Uterus (tissue), 2 donors: ENCODE data around the gene PROB1.

Experiments
- POLR2A ChIP-seq, 2 donors: fragments of 450-650 bp; IDR thresholded peaks; one replicate each; pipeline ENCODE4 v1.6.1; 2016; ENCODE audit warnings: antibody characterized with exemption in 2 of 2, mild to moderate bottlenecking in 1 of 2, moderate library complexity in 1 of 2
- TF ChIP-seq, protein P1 (sequence below), 4 experiments: fragments of 200-600 bp in 2 of 4; fragments of 450-650 bp in 2 of 4; sonication (generic) in 2 of 4; IDR thresholded peaks; one replicate each; pipeline ENCODE4 v1.5.1; 2016 to 2019; ENCODE audit warnings: antibody characterized with exemption in 4 of 4, mild to moderate bottlenecking in 2 of 4, moderate library complexity in 1 of 4

- TF ChIP-seq POLR2A (IDR thresholded peaks at IDR 0.05), result no peak
- TF ChIP-seq, protein P1, sequence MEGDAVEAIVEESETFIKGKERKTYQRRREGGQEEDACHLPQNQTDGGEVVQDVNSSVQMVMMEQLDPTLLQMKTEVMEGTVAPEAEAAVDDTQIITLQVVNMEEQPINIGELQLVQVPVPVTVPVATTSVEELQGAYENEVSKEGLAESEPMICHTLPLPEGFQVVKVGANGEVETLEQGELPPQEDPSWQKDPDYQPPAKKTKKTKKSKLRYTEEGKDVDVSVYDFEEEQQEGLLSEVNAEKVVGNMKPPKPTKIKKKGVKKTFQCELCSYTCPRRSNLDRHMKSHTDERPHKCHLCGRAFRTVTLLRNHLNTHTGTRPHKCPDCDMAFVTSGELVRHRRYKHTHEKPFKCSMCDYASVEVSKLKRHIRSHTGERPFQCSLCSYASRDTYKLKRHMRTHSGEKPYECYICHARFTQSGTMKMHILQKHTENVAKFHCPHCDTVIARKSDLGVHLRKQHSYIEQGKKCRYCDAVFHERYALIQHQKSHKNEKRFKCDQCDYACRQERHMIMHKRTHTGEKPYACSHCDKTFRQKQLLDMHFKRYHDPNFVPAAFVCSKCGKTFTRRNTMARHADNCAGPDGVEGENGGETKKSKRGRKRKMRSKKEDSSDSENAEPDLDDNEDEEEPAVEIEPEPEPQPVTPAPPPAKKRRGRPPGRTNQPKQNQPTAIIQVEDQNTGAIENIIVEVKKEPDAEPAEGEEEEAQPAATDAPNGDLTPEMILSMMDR (IDR thresholded peaks at IDR 0.05), result no peak
Measured at GRCh38 chr5:139430015-139430414, 35.1 kb upstream of the PROB1 start.
